ENCODE data around the gene STK40.

Gene STK40

DNA sequence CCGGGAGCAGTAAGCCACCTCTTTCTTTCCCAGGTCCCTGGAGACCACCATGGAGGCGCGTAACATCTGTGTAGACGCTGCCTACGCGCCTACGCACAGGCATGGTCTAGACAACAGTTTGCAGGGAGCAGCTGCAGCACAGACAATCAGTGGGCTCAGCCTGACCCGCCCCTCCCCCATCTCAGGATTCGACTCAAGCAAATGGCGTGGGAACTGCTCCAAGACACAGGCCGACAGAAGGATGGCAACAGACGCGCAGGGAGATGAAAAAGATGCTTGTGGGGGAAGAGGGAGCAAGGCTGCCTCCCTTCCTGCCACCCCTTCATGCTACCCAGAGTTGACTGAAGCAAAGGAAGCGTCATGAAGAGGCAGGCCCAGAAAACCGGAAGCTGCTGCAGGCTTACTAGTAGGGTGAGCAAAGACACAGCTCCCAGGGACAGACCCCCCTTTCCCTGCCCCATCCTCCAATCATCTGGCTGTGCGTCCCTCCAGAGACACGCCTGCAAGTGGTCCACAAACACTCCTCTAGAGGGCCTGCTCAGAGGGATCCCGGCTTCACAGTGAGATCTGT, 19.5 kb downstream of the STK40 start:
- Mint-ChIP-seq H3K36me3 (no peaks in the 10 kb centered on the region), H3K27me3 (no peaks in the 10 kb centered on the region), H3K4me1 (peaks cover 56% of the 10 kb centered on the region), H3K27ac (peak overlapping the region; percentile 93), H3K4me3 (peak overlapping the region; percentile 43), H3K9me3 (no peaks in the 10 kb centered on the region)

DNA sequence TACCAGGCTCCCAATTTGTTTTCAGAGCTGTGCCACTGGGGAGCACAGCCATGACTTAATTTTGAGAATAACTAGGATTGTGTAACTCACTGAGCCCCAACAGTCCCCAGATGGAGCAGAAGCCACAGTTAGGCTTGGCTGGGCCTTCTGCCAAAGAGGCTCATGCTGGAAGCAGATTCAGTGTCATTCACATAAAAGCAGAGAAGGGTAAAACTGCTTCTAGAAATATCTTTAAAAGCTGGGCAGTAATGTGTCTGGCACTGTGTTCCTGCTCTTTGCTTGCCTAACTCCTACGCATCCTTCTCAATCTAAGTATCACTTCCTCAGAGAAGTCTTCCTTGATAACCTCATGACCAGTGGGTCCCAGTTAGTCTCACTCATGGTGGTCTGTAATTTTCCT, 20.3 kb downstream of the STK40 start:
- no peak overlapping the region for H3K4me3 Mint-ChIP-seq
- peaks cover 62% of the 10 kb centered on the region for H3K4me1 Mint-ChIP-seq

DNA sequence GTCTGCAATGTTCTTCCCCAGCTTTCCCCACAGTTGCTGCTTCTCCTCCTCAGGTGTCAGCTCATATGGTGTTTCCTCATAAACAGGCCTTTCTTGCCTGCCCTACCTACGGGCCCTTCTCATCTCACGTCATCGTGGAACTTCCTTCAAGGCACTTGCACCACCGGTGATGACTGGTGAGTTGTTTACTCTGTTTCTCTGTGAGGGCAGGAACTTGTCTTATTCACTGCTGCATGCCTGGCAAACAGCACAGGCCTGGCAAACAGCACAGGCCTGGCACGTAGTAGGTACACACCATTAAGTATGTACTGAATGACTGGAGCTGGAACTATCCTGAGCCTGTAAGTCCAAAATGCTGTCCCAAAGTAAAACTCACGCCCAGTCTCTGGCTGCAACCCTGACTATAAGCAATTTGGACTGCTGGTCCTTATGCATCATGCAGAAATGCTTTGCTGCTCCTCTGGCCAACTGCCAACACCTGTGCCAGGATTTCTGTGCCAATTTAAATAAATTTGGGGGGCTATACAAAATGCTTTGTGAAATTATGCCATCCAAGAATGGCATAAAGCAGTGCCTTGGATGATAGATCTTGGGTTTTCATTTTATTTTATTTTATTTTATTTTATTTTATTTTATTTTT, 25.7 kb downstream of the STK40 start:
- peaks cover 10% of the 10 kb centered on the region for H3K36me3 Mint-ChIP-seq
- H3K27ac Mint-ChIP-seq = peak overlapping the region; percentile 96
- peak overlapping the region; percentile 67 for H3K4me3 Mint-ChIP-seq
- no peaks in the 10 kb centered on the region for H3K9me3 Mint-ChIP-seq
- no peaks in the 10 kb centered on the region for H3K27me3 Mint-ChIP-seq
- H3K4me1 Mint-ChIP-seq = peaks cover 26% of the 10 kb centered on the region

More for the DNA sequence above, 20.3 kb downstream of the STK40 start:
- H3K9me3 Mint-ChIP-seq = no peaks in the 10 kb centered on the region
- H3K36me3 Mint-ChIP-seq = no peaks in the 10 kb centered on the region
- peak overlapping the region; percentile 93 for H3K27ac Mint-ChIP-seq
- no peaks in the 10 kb centered on the region for H3K27me3 Mint-ChIP-seq

DNA sequence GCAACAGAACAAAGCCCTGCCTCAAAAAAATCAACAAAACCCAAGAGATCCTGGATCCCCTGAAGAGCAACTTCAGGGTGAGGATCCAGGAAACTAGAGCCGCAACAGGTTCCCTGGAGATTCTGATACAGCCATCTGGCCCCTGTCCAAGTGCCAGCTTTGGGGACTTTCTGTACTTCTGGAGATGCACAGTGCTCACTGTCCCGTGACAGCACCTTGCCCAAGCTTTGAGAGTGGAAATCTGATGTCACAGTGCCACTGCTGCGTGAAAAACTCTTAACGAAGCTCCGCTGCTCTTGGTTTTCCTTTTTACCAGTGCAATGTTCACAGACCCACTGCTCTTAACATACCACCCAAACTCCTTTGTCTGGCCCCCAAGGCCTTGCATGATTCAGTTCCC, 26.3 kb downstream of the STK40 start:
- Mint-ChIP-seq H3K27ac (peak overlapping the region; percentile 96), H3K27me3 (no peaks in the 10 kb centered on the region), H3K4me3 (peak overlapping the region; percentile 67), H3K9me3 (no peaks in the 10 kb centered on the region), H3K4me1 (peaks cover 26% of the 10 kb centered on the region), H3K36me3 (peaks cover 10% of the 10 kb centered on the region)

DNA sequence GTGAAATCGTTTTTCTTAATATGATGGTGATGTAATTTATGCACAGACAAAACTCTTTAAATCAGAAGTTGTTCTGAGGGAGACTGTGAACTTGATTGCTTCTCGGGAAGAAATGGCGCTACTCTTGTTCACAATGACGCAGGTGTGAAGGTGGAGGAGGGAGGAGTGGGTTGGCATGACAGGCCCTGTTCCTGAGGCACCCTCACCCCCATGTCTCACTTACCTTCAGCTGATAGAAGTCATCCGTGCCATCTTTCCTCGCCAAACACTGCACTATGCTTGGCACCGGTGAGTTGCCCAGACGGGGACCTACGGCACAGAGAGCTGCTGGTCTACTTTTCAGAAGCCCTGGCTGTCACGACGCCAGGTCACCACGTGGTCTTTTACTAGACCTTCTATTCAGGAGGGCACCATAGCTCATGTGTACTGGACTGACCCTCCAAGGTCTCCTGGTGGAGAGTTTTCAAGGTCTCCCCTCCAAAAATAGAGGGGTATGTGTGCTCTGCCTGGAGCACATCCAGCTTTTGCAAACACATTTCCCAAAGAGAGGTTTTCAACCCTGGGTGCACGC, 27.1 kb downstream of the STK40 start:
- H3K36me3 Mint-ChIP-seq = peaks cover 10% of the 10 kb centered on the region
- H3K4me3 Mint-ChIP-seq = no peak overlapping the region
- H3K27ac Mint-ChIP-seq = peak overlapping the region; percentile 77
- H3K27me3 Mint-ChIP-seq = no peaks in the 10 kb centered on the region
- H3K4me1 Mint-ChIP-seq = peaks cover 26% of the 10 kb centered on the region
- no peaks in the 10 kb centered on the region for H3K9me3 Mint-ChIP-seq

DNA sequence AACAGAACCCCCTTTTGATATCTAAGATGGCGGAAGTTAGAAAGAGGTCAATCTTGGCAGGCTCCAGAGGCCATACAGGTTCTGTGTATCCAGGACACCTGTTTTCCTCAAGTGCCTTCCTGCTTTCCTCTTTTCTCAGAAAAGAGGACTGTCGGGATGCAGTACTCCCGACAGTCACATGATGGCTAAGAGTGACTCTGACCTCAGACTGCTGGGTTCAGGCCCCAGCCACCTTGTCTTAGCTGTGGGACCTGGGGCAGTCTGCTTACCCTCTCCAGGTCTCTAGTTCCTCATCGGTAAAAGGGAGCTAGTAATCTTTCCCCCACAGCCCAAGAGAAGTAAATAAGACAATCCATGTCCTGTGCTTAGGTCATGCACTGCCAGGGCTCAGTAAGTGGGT, 29.9 kb downstream of the STK40 start:
- Mint-ChIP-seq H3K27ac (no peak overlapping the region), H3K4me1 (peaks cover 39% of the 10 kb centered on the region), H3K4me3 (no peak overlapping the region), H3K36me3 (peaks cover 10% of the 10 kb centered on the region), H3K27me3 (no peaks in the 10 kb centered on the region), H3K9me3 (no peaks in the 10 kb centered on the region)

DNA sequence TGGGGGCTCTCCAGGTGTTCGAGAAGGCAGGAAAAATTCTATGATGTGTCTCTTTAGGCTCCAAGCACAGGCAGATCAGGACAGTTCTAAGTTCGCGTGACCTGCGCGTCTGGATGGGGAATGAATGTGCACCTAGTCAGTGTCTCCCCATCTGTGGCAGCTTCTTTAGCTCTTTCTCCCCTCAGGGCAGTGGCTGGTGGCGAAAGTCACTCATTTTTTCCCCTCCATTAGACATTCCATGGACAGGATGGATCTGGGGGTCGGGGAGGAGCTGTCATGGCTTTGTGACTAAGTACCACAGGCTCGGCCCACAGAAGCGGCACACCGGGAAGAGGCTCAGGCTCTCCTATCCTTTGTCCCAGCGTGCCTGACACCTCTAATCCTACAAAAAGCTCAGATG, 31.2 kb downstream of the STK40 start:
- Mint-ChIP-seq H3K4me3 (no peak overlapping the region), H3K4me1 (peaks cover 35% of the 10 kb centered on the region)

DNA sequence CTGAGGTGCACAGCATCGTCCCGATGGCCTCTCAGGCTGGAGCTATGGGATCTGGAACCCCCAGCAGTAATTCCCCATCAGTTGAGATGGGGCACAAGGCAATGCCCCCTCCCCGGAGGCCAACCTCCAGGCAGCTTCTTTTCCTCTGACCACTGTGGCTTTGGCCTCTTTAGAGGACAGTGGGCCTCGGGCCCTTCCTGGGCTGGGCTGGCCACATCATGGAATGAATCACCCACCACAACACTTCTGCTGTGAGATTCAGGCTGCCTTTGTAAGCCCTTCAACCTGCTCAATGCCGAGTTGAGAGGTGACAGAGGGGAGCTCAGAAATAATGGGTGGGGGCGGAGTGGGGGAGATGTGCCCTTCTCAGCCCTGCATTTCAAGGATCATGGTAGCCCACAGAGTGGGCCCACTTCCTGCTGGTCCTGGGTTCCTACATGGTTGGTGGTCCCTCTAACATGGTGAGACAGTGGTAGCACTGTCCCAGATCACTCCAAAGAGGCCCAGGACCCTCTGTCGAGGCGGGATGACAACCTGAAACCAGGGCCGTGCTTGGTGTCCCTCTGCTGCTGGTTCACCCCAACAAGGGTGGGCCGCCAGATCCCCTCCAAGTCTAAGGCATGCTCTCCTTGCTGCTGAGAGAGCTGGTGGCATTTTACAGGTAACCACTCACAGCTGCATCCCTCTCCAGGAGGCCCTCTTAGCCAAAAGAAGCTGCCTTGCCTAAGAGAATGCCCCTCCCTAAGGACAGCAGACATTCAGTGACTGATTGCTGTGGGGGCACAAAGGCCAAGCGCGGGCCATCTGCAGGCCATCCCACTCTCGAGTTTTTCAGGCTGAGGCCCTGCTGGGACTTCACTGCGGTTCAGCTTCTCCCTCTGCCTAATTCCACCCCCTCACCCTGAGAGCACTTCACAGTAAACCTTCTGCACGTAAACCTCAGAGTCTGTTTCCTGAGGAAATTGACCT, 32.5 kb downstream of the STK40 start:
- no peak overlapping the region for H3K27ac Mint-ChIP-seq
- no peaks in the 10 kb centered on the region for H3K27me3 Mint-ChIP-seq
- no peak overlapping the region for H3K4me3 Mint-ChIP-seq
- peaks cover 27% of the 10 kb centered on the region for H3K4me1 Mint-ChIP-seq
- no peaks in the 10 kb centered on the region for H3K9me3 Mint-ChIP-seq
- peaks cover 8% of the 10 kb centered on the region for H3K36me3 Mint-ChIP-seq

More for the DNA sequence above, 31.2 kb downstream of the STK40 start:
- Mint-ChIP-seq H3K9me3 (no peaks in the 10 kb centered on the region), H3K36me3 (peaks cover 7% of the 10 kb centered on the region), H3K27ac (no peak overlapping the region), H3K27me3 (no peaks in the 10 kb centered on the region)

DNA sequence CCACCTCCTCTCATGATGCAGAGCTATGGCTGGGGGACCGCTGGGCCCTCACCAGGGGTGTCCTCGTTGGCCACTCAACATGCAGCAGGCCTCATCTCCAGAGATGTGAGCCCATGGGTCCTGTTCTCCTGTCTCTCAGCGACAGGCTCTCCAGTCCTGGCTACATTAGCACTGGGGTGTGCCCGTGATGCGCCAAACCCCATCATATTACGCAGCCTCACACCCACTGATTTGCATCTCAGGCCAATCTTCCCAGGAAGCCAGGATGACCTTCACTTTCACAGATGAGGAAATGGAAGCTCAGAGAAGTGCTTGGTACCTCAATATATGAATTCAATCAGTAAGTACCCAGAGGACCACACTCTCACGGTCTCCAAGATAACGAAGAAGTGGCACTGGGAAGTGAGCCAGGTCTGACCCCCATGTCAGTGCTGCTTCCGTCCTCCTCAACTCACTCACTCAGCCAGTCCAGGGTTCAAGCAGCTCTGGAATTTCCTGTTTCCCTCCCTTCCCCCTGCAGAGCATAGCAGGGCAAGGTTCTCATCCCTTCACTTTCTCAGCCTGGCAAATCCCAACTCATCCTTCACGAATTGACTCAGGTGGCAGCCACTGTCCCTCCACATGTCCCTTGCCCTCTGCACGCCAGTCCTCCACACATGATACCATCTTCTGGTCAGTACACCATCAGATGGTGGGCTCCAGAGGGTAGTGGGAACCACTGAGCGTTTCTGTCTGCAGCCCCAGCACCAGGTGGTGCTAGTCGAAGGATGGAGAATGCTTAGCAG, 33.4 kb downstream of the STK40 start:
- H3K27me3 Mint-ChIP-seq = no peaks in the 10 kb centered on the region
- no peak overlapping the region for H3K4me3 Mint-ChIP-seq
- H3K27ac Mint-ChIP-seq = no peak overlapping the region
- no peaks in the 10 kb centered on the region for H3K9me3 Mint-ChIP-seq
- peaks cover 27% of the 10 kb centered on the region for H3K4me1 Mint-ChIP-seq
- H3K36me3 Mint-ChIP-seq = peaks cover 6% of the 10 kb centered on the region

DNA sequence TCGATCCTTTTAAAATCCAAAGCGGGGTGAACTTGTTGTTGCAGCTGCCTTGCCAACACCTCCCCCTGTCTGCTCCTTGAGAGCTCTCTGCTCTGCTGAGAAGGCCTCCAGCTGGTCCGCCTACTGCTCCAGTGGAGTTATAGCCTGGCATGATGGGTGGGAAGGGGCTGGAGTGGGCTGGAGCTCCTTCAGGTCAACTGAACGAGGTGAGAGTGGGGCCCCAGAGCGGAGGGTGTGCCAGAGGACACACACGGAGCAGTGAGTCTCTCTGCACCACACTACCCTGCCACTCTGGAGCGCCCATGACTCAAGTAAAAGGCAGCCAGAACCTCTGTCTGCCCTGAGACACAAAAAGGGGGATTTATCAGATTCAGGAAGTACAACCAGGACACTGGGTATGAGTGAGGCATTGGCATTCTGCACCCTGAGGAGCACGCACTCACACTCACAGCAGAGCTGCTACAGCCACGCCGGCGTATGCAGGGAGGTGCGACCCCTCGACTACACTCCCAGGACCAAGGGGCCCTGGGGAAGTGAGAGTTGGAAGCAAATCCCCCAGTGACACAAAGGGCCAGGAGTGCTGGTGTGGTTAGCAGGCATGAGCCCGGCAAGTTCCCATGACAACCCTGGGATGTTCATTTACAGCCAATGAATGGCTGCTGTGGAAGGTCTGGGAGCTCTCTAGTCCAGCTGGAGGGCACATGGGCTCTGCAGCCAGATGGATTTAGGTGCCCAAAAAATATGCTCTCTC, 34.3 kb downstream of the STK40 start:
- Mint-ChIP-seq H3K4me1 (peaks cover 27% of the 10 kb centered on the region), H3K27me3 (no peaks in the 10 kb centered on the region), H3K36me3 (peaks cover 5% of the 10 kb centered on the region), H3K9me3 (no peaks in the 10 kb centered on the region), H3K4me3 (peak overlapping the region; percentile 11), H3K27ac (peak overlapping the region; percentile 68)

DNA sequence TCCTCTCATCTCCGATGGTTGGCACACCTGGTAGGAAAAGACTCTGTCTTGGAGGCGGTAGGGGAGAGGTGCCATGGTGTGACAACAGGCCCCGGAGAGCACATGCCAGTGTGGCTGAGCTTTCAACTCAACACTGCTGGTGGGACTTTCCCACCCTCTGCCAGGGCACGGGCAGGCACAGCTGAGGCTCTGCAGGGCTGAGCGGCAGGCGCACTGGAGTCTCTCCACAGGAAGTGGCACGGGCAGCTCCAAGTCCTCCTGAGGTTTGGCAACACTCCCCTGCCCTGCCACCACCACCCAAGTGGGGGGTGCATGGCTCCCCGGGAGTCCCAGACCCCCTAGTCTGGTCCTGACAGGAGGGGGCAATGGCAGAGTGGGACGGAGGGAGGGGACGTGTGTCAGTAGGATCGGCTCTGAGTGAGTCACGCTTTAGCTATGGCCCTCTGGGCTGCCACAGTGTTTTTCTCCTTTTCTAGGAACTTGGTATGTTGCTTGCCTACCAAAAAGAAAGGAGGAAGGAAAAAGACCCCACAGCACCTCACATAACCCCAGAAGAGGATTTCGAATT, 35.0 kb downstream of the STK40 start:
- Mint-ChIP-seq H3K36me3 (peaks cover 5% of the 10 kb centered on the region), H3K27ac (peak overlapping the region; percentile 88), H3K9me3 (no peaks in the 10 kb centered on the region), H3K4me3 (peak overlapping the region; percentile 67), H3K27me3 (no peaks in the 10 kb centered on the region), H3K4me1 (peaks cover 27% of the 10 kb centered on the region)

DNA sequence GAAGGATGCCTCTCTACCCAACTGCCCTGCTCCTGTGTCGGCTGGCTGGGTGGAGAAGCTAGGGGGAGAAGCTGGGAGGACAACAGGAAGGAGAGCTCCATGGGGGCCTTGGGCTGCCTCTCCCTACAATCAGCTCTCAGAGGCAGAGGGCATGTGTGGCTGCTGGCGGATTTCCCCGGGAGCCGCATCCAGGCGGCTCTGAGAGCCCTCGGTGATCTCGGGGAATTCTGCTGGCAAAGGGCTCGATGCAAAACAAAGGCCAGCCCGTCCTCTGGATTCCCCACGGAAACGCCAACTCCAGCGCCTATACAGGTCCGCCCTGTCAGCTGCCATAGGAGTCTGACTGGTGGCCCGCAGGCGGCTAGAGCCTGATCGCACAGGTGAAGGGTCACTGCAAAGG, 35.9 kb downstream of the STK40 start:
- no peaks in the 10 kb centered on the region for H3K9me3 Mint-ChIP-seq
- peaks cover 27% of the 10 kb centered on the region for H3K4me1 Mint-ChIP-seq
- no peak overlapping the region for H3K27ac Mint-ChIP-seq
- no peak overlapping the region for H3K4me3 Mint-ChIP-seq
- no peaks in the 10 kb centered on the region for H3K27me3 Mint-ChIP-seq
- peaks cover 5% of the 10 kb centered on the region for H3K36me3 Mint-ChIP-seq

DNA sequence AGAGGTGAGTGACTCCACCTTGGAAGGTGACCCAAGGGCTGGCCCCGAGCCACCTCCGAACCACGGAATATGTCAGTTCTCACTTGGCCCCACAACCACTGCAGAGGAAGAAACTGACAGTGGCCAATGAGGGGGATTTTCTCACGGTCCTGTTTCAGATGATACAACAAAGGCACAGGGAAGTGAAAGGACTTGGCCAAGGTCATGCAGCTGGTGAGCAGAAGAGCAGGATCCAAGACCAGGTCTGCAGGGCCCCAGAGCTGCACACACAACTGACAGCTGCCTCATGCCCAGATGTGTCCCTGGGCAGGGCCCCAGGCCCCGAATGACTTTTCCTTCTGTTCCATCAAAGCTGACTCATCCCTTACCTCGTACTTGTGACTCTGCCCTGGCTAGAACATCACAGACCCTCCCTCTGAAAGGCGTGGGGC, 36.5 kb downstream of the STK40 start:
- Mint-ChIP-seq H3K4me3 (no peak overlapping the region), H3K27me3 (no peaks in the 10 kb centered on the region), H3K36me3 (peaks cover 5% of the 10 kb centered on the region), H3K27ac (no peak overlapping the region), H3K4me1 (peaks cover 27% of the 10 kb centered on the region), H3K9me3 (no peaks in the 10 kb centered on the region)

DNA sequence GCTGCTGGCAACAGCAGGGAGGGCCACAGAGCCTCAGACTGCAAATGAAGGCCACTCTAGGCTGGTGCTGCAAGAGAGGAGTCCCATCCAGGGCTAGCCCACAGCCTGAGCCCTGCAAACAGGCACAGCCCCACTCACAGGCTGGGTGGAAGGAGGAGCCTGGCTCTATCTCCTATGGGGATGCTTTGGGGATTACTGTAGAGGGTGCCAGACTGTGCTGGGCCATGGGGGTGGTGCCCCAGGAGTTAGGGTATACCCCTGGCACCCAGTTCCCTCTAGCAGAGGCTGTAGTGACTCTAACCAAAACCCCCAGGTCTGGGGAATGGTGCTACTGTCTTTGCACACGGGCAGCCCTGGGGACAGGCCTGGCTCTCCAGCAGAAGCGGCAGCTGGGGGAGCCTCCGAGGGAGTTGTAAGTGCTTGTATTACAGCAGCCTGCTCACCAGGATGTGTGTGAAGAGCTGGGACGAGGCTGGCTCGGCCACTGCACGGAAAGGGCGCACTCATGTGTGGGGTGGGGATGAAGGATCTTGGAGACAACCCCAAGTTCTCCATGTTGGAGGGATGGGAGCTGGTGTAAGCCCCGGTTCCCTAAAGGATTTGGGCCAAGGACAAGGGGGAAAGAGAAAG, 38.9 kb downstream of the STK40 start:
- Mint-ChIP-seq H3K4me3 (no peak overlapping the region), H3K9me3 (no peaks in the 10 kb centered on the region), H3K27me3 (no peaks in the 10 kb centered on the region), H3K4me1 (peaks cover 26% of the 10 kb centered on the region), H3K27ac (no peak overlapping the region), H3K36me3 (peaks cover 5% of the 10 kb centered on the region)
